GM18508 (cell line): ENCODE measurements around the gene LRCOL1.

Source experiments
- ATAC-seq: cut with Tn5 transposase; IDR thresholded peaks from one replicate; pipeline ENCODE4 v1.9.1; 2021; ENCODE audit warnings: moderate number of reproducible peaks; ENCODE audit not compliant: insufficient read depth, unreplicated experiment

The LRCOL1 gene

GRCh38 chr12:132610051-132610759 is at the start of gene LRCOL1:
Gene LRCOL1 (minus strand): TSS chr12:132610582. CDS start chr12:132606251, 4,331 bp downstream.
- ATAC-seq = no peak

GRCh38 chr12:132660052-132660451 is 49.7 kb upstream of the LRCOL1 start:
- ATAC-seq = no peak

- ATAC-seq = no peak
Observed at GRCh38 chr12:132659146-132659545, 48.8 kb upstream of the LRCOL1 start.

- ATAC-seq = no peak
Observed at GRCh38 chr12:132658149-132658894, 47.9 kb upstream of the LRCOL1 start.

- ATAC-seq = no peak
Observed at GRCh38 chr12:132657004-132657727, 46.8 kb upstream of the LRCOL1 start.

GRCh38 chr12:132653567-132654290 is 43.3 kb upstream of the LRCOL1 start:
- ATAC-seq = no peak

- no peak for ATAC-seq
Observed at GRCh38 chr12:132651444-132652100, 41.2 kb upstream of the LRCOL1 start.

GRCh38 chr12:132649226-132649945 is 39.0 kb upstream of the LRCOL1 start:
- no peak for ATAC-seq

- ATAC-seq = no peak
Observed at GRCh38 chr12:132648616-132649225, 38.3 kb upstream of the LRCOL1 start.

- ATAC-seq = no peak
Observed at GRCh38 chr12:132647858-132648257, 37.5 kb upstream of the LRCOL1 start.

- no peak for ATAC-seq
Observed at GRCh38 chr12:132646850-132647249, 36.5 kb upstream of the LRCOL1 start.

- no peak for ATAC-seq
Observed at GRCh38 chr12:132642846-132643835, 32.8 kb upstream of the LRCOL1 start.

GRCh38 chr12:132641811-132642650 is 31.6 kb upstream of the LRCOL1 start:
- ATAC-seq = no peak

GRCh38 chr12:132640936-132641335 is 30.6 kb upstream of the LRCOL1 start:
- ATAC-seq = no peak

- no peak for ATAC-seq
Observed at GRCh38 chr12:132639956-132640520, 29.7 kb upstream of the LRCOL1 start.

- ATAC-seq = no peak
Observed at GRCh38 chr12:132638541-132639408, 28.4 kb upstream of the LRCOL1 start.
